Measurements from ENCODE around the gene RTBDN.

DNA sequence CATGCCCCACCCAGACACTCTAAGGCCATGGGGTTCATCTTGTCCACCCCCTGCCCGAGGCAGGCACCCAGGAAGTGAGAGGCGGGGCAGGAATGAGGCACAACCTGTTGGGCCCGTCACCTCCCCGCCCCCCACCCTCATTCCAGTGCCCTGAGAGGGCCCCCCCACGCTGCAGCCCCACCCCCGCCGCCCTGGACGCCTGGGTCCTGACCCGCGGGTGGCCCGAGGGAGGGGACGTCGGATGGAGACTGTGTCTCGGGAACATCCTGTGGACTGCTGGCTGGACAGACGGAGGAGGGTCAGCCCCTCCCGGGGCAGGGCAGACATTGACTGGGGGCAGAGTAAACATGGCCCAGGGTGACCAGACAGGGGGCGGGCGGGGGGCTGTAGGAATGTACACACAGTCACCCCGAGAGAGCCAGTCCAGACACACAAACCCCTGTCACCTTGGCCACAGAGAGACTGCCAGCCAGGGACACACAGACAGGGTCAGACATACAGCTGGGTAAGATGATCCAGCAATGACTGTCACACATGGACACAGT, 50.5 kb downstream of the RTBDN start:
- TF ChIP-seq EZH2 (IDR thresholded peaks at IDR 0.05; ENCODE audit: borderline replicate concordance, low read depth, low read length, severe bottlenecking) = no peak
- TF ChIP-seq, protein P1, sequence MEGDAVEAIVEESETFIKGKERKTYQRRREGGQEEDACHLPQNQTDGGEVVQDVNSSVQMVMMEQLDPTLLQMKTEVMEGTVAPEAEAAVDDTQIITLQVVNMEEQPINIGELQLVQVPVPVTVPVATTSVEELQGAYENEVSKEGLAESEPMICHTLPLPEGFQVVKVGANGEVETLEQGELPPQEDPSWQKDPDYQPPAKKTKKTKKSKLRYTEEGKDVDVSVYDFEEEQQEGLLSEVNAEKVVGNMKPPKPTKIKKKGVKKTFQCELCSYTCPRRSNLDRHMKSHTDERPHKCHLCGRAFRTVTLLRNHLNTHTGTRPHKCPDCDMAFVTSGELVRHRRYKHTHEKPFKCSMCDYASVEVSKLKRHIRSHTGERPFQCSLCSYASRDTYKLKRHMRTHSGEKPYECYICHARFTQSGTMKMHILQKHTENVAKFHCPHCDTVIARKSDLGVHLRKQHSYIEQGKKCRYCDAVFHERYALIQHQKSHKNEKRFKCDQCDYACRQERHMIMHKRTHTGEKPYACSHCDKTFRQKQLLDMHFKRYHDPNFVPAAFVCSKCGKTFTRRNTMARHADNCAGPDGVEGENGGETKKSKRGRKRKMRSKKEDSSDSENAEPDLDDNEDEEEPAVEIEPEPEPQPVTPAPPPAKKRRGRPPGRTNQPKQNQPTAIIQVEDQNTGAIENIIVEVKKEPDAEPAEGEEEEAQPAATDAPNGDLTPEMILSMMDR (IDR thresholded peaks at IDR 0.05; ENCODE audit: borderline replicate concordance, extremely low read depth, low read length, poor library complexity, severe bottlenecking) = no peak

All from DND-41 (cell line).